Keratinocyte (primary cell): ENCODE data around the gene TAF10. TPM values are rescaled to one million over a fixed set of nuclear protein-coding genes. Genes with fewer than 3 reads are reported as not detected.

Source experiments
- DNase-seq: peaks from one replicate; pipeline ENCODE4 v3.0.0-alpha.2; 2011; ENCODE audit warnings: low read depth, missing footprints, low spot score
- FAIRE-seq: peaks from 2 replicates; lab custom pipeline; 2011; peaks lifted over from hg19 to GRCh38; lab: Jason Lieb, UNC
- H2AFZ ChIP-seq: 2 replicates; pipeline ENCODE4 v1.6.0; 2012; ENCODE audit warnings: low read length, control low read depth, inconsistent platforms; ENCODE audit not compliant: control insufficient read depth
- H3K27ac ChIP-seq: 2 replicates; pipeline ENCODE4 v1.5.1; 2011; ENCODE audit warnings: low read length; ENCODE audit not compliant: control insufficient read depth, insufficient read depth
- H3K27me3 ChIP-seq: 3 replicates; pipeline ENCODE4 v1.6.0; 2011; ENCODE audit warnings: low read length; ENCODE audit not compliant: control insufficient read depth, insufficient read depth; ENCODE audit errors: extremely low read depth
- H3K36me3 ChIP-seq, 2 experiments: 2 replicates in 1 of 2; 3 replicates in 1 of 2; pipeline ENCODE4 v1.5.1; 2011; ENCODE audit warnings: low read length in 2 of 2, mild to moderate bottlenecking in 1 of 2; ENCODE audit not compliant: control insufficient read depth in 2 of 2, insufficient read depth in 2 of 2; ENCODE audit errors: extremely low read depth in 1 of 2
- H3K4me1 ChIP-seq: 3 replicates; pipeline ENCODE4 v1.5.1; 2011; ENCODE audit warnings: low read length; ENCODE audit not compliant: control insufficient read depth, insufficient read depth; ENCODE audit errors: extremely low read depth
- H3K4me2 ChIP-seq: 3 replicates; pipeline ENCODE4 v1.6.0; 2011; ENCODE audit warnings: low read depth, low read length; ENCODE audit not compliant: control insufficient read depth, insufficient read depth; ENCODE audit errors: extremely low read depth
- H3K4me3 ChIP-seq, 3 experiments: fragments of 200-600 bp in 1 of 3; sonication (generic) in 1 of 3; 2 replicates in 2 of 3; 3 replicates in 1 of 3; pipeline ENCODE4 v1.5.1; 2011 to 2016; ENCODE audit warnings: low read length in 3 of 3, mild to moderate bottlenecking in 3 of 3, control low read depth in 2 of 3, inconsistent platforms in 1 of 3, low read depth in 1 of 3, mixed read lengths in 1 of 3, mixed run types in 1 of 3, moderate library complexity in 1 of 3; ENCODE audit not compliant: control insufficient read depth in 2 of 3, insufficient read depth in 2 of 3; ENCODE audit errors: extremely low read depth in 1 of 3
- H3K79me2 ChIP-seq: 2 replicates; pipeline ENCODE4 v1.6.0; 2012; ENCODE audit warnings: low read length; ENCODE audit not compliant: control insufficient read depth, insufficient read depth
- H3K9ac ChIP-seq: 3 replicates; pipeline ENCODE4 v1.6.0; 2011; ENCODE audit warnings: low read length; ENCODE audit not compliant: control insufficient read depth, insufficient read depth; ENCODE audit errors: extremely low read depth
- H3K9me1 ChIP-seq: 3 replicates; pipeline ENCODE4 v1.6.0; 2011; ENCODE audit warnings: low read length; ENCODE audit not compliant: control insufficient read depth, insufficient read depth; ENCODE audit errors: extremely low read depth
- H3K9me3 ChIP-seq: 2 replicates; pipeline ENCODE4 v1.5.1; 2012; ENCODE audit warnings: low read depth, low read length; ENCODE audit not compliant: control insufficient read depth
- H4K20me1 ChIP-seq: 3 replicates; pipeline ENCODE4 v1.6.0; 2011; ENCODE audit warnings: low read length; ENCODE audit not compliant: control insufficient read depth, insufficient read depth; ENCODE audit errors: extremely low read depth
- CTCF ChIP-seq, 3 experiments: IDR thresholded peaks in 1 of 3; conservative IDR thresholded peaks in 1 of 3; optimal IDR thresholded peaks in 1 of 3; 2 replicates in 2 of 3; 3 replicates in 1 of 3; pipeline versions ENCODE3 to v1.5.1; 2011; ENCODE audit warnings: low read length in 3 of 3, mild to moderate bottlenecking in 3 of 3, moderate library complexity in 2 of 3, control low read depth in 1 of 3, inconsistent platforms in 1 of 3; ENCODE audit not compliant: insufficient read depth in 2 of 3; ENCODE audit errors: extremely low read depth in 1 of 3
- EZH2 ChIP-seq: IDR thresholded peaks from one replicate; pipeline ENCODE4 v1.6.1; 2012; ENCODE audit warnings: inconsistent platforms, mild to moderate bottlenecking, low read length, moderate library complexity
- dilution Hi-C: fragments of 300-500 bp; cut with MboI; formaldehyde crosslinking; loops from one replicate; pipeline ENCODE4 v1.7.0; 2020; ENCODE audit warnings: low sequenced_read_pairs; ENCODE audit not compliant: extremely low pct_ligation_motif_present
- polyA plus RNA-seq, 5 experiments: library from polyadenylated mRNA; depleted of rRNA in 3 of 5; stranded (reverse) in 3 of 5; stranded (forward) in 1 of 5; unstranded in 1 of 5; fragments of >200 nt; gene quantifications; 1 replicate in 1 of 5; 2 replicates in 3 of 5; 3 replicates in 1 of 5; pipeline versions ENCODE4 v1.2.1 to v1.2.3, GENCODE V29; 2011 to 2012; ENCODE audit warnings: missing spikeins in 2 of 5, low read depth in 1 of 5, low replicate concordance in 1 of 5

The TAF10 gene
- polyA plus RNA-seq, 1 donor (not counting 4 experiments of a cell fraction or from before 2014, with no cell fraction given): 165 TPM

- H3K9ac ChIP-seq: no peak overlapping the region
- no peak overlapping the region for H2AFZ ChIP-seq
- H3K79me2 ChIP-seq: peaks cover 10% of the 10 kb centered on the region
- TF ChIP-seq EZH2: no peak
- no peak for TF ChIP-seq CTCF (optimal IDR thresholded peaks at IDR 0.05 in 1 of 3, IDR thresholded peaks at IDR 0.05 in 1 of 3, conservative IDR thresholded peaks at IDR 0.05 in 1 of 3; ENCODE audit: extremely low read depth in 1 of 3, insufficient read depth in 2 of 3, low read length in 3 of 3)
- no peak for DNase-seq
- H3K27me3 ChIP-seq: no peaks in the 10 kb centered on the region
- dilution Hi-C loops: no loop called here
- peaks cover 24 to 26% of the 10 kb centered on the region in 2 experiments for H3K36me3 ChIP-seq
- no peak overlapping the region for H3K27ac ChIP-seq
- no peaks in the 10 kb centered on the region for H3K9me3 ChIP-seq
- H3K4me3 ChIP-seq: no peak overlapping the region
- H3K9me1 ChIP-seq: no peaks in the 10 kb centered on the region
- H4K20me1 ChIP-seq: no peaks in the 10 kb centered on the region
- FAIRE-seq: no peak
- H3K4me1 ChIP-seq: peaks cover 23% of the 10 kb centered on the region
- no peak overlapping the region for H3K4me2 ChIP-seq
Measured at GRCh38 chr11:6615882-6616585, 4.0 kb upstream of the TAF10 start.

GRCh38 chr11:6615046-6615445 lies 3.0 kb upstream of the TAF10 start:
- Histone ChIP-seq H3K9ac (no peak overlapping the region), H3K79me2 (peaks cover 17% of the 10 kb centered on the region), H3K9me1 (no peaks in the 10 kb centered on the region), H3K27ac (no peak overlapping the region), H3K4me2 (no peak overlapping the region), H4K20me1 (no peaks in the 10 kb centered on the region), H3K36me3 (peaks cover 29 to 36% of the 10 kb centered on the region in 2 experiments), H3K4me1 (peaks cover 25% of the 10 kb centered on the region), H3K9me3 (no peaks in the 10 kb centered on the region), H2AFZ (no peak overlapping the region), H3K27me3 (no peaks in the 10 kb centered on the region), H3K4me3 (no peak overlapping the region)
- TF ChIP-seq EZH2 (no peak), CTCF (optimal IDR thresholded peaks at IDR 0.05 in 1 of 3, IDR thresholded peaks at IDR 0.05 in 1 of 3, conservative IDR thresholded peaks at IDR 0.05 in 1 of 3; ENCODE audit: extremely low read depth in 1 of 3, insufficient read depth in 2 of 3, low read length in 3 of 3) (no peak)
- dilution Hi-C loops: no loop called here
- no peak for FAIRE-seq
- no peak for DNase-seq
